Measurements from ENCODE around the gene ZNF777.
"Not testable (repeated sequence)": the region's sequence is repeated elsewhere in the genome, so short reads cannot be mapped to it uniquely, and the experiment has no call there.

Gene ZNF777

DNA sequence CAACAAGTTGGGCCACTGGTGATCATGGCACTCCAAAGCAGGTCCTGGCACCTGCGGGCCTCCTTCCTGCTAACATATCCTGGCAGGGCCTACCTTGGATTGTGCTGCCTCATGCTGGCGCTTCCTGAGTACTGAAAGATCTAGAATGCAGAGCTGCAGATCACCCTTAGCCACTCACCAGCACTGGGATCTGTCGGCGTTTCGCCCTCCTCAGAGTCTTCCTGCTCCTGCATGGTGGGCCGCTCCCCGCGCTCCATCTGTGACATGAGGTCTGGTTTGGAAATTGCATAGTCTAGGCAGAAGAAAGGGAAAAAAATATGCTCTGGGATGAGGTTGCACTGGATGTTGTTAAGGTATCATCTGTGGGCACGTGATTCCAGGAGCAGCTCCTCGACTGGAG, 10.0 kb downstream of the ZNF777 start:
- DNase-seq (ENCODE audit: low read depth): no peak

DNA sequence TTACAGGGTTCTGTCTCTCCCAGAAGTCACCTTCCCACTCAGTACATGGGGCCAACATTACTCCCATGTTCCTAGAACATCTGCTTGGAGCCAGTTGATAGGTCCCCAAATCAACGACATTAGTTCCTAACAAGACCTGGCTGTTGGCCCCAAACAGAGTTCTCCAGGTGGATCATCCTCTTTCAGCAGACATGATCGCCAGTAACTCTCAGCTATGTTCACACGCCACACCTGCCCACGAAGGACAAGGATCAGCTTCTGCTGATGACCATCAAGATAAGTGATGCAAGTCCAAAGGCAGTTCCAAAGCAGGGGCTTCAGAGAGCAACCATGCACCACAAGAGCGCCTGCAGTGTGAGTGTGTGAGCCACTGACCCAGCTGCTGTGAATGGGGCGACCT, 11.0 kb downstream of the ZNF777 start:
- no peak for DNase-seq (ENCODE audit: low read depth)

- no peak for DNase-seq (ENCODE audit: low read depth)
Measured at GRCh38 chr7:149448961-149449360, 11.9 kb downstream of the ZNF777 start.

DNA sequence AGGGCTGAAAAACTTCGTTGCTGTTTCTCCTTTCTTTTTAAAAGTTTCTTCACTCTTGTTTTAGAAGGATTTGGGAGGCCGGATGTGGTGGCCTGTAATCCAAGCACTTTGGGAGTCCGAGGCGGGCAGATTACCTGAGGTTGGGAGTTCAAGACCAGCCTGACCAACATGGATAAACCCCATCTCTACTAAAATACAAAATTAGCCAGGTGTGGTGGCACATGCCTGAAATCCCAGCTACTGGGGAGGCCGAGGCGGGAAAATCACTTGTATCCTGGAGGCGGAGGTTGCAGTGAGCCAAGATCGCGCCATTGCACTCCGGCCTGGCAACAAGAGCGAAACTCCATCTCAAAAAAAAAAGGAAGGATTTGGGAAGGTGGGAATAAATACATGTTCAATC, 14.8 kb downstream of the ZNF777 start:
- not testable (repeated sequence) for DNase-seq (ENCODE audit: low read depth)

- no peak for DNase-seq (ENCODE audit: low read depth)
Measured at GRCh38 chr7:149444287-149444686, 16.6 kb downstream of the ZNF777 start.

DNA sequence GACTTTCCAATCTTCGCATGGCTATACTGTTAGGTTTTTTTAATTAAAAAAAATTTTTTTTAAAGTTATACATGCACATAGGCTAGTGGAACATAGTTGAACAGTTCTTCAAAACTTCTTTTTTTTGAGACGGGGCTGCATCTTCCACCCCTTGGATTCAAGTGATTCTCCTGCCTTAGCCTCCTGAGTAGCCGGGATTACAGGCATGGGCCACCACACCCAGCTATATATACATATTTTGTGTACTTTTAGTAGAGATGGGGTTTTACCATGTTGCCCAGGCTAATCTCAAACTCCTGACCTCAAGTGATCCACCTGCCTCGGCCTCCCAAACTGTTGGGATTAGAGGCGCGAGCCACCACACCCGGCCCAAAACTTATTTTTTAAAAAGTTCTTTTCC, 17.3 kb downstream of the ZNF777 start:
- no peak for DNase-seq (ENCODE audit: low read depth)

- no peak for DNase-seq (ENCODE audit: low read depth)
Measured at GRCh38 chr7:149442924-149443323, 17.9 kb downstream of the ZNF777 start.

DNA sequence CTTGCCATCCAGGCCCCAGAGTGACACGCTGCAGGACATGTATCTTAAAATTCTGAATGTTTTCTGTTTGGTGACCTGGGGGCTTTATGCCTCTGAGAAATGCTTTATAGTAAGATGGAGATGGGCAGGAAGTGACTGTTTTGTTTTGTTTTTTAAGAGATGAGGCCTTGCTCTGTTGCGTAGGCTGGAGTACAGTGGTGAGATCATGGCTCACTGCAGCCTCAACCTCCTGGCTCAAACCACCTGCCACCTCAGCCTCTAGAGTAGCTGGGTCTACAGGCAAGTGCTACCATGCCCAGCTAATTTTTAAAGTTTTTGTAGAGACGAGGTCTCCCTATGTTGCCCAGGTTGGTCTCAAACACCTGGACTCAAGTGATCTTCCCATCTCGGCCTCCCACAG, 20.6 kb downstream of the ZNF777 start:
- peak; percentile 42 for DNase-seq (ENCODE audit: low read depth)

DNA sequence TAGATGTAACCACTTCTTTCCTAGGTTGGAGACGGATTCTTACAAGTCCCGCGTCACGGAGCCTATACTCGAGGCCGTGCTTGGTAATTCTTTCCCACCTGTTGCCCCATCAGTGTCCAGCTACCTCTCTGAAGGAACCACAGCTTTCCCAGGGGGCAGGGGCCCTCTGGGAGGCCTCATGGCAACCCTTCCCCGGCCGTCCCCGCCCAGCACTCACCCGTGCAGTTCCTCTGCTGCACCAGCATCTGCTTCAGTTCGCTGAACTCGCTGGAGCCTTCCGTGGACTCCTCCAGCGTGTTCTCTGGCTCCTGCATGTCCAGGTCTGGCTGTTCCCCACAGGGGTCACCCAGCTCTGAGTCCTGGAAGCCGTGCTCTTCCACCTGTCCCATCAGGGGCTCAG, 24.5 kb downstream of the ZNF777 start:
- no peak for DNase-seq (ENCODE audit: low read depth)

- DNase-seq (ENCODE audit: low read depth): no peak
Measured at GRCh38 chr7:149433124-149433523, 27.7 kb downstream of the ZNF777 start.

GRCh38 chr7:149432121-149432691, 28.7 kb downstream of the ZNF777 start:
- DNase-seq (ENCODE audit: low read depth): no peak

DNA sequence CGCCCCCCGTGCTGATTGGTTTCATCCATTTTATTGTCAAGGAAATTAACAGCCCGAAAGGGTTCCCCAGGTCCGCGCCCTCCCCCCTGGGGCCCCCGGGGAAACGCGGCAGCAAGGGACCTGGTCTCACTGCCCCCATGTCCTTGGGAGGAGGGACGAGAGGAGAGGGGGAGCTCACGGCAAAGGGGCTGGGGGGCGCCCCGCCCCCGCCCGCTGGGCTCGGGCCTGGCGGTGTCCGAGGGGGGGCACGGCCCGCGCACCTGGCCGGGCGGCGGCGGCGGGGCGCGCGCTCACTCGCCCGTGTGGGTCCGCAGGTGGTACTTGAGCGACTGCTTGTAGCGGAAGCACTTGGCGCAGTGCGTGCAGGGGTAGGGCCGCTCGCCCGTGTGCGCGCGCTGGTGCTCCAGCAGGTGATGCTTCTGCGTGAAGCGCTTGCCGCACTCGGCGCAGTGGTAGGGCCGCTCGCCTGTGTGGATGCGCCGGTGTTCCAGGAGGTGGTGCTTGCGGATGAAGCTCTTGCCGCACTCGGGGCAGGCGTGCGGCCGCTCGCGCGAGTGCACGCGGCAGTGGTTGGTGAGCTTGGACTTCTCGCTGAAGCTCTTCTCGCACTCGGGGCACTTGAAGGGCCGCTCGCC, 29.3 kb downstream of the ZNF777 start:
- no peak for DNase-seq (ENCODE audit: low read depth)

DNA sequence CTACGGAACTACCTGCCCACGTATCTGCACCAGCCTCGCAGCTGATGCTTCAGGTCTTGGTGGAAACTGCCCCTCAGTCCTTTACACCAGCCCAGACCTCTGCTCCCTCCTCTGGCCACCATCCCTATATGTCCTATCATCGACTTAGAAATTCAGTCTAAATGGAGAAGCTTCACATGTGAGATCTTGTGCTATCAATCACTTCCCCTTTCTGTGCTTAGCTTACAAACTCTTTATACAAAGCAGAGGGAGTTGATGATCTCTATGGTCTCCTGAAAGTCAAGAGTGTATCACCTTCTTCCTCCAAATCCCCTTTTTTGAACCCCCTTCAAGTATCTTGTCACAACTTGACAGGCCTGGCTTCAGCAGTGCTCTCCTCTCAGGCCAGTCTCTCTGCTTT, 30.7 kb downstream of the ZNF777 start:
- no peak for DNase-seq (ENCODE audit: low read depth)

DNA sequence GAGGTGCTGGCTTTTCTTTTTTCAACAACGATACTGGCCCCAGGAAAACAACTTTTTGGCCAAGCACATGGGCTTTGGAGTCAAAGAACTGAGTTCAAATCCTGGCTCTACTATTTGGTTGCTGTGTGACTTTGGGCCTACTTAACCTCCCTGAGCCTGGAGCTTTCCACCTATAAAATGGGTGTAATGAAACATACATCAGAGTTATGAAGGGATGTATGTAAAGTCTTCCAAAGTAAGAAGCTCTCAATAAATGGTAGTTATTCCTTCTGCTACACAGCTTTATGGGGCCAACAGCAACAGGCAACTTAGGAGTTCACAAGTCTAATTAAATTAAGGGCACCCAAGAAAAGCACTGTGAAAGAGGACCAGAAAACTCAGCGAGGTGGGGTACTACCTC, 33.0 kb downstream of the ZNF777 start:
- DNase-seq (ENCODE audit: low read depth): no peak

- no peak for DNase-seq (ENCODE audit: low read depth)
Measured at GRCh38 chr7:149427096-149427680, 33.7 kb downstream of the ZNF777 start.

GRCh38 chr7:149423449-149424110, 37.3 kb downstream of the ZNF777 start:
- DNase-seq (ENCODE audit: low read depth): no peak

GRCh38 chr7:149422914-149423301, 38.0 kb downstream of the ZNF777 start:
- no peak for DNase-seq (ENCODE audit: low read depth)

DNA sequence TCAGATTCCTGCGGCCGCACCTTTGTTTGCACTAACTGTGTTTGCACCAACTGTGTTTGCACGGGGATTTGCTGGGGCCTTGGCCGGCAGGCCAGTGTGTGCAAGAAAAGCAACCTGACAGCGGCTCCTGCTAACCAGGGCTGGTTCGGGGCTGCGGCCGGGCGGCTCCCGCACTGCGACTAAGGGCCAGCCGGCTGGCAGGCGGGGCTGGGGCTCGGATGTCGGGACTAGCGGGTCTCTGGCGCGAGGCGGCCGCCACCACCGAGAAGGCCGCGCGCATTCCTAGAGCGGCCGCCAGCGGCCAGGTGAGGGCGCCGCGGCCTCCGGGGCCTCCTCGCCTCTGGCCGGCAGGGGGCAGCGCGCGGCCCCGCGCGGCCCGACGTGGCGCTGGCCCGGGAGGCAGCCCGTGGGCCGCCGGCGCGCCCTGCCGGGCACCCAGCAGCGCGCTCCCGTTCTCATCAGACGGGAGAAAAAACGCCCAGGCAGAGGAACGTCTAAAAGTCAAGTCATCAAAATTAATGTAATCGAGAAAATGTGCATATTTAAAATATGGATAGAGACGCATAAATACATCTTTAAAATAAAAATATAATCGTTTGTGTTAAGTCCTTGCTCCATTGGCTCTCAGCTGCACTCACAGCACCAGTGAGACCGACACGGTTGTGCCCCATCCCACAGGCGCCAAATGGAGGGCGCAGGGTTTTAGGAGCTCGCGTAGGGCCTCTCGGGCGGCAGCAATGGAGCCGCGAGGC, 38.5 kb downstream of the ZNF777 start:
- peak; percentile 70 for DNase-seq (ENCODE audit: low read depth)

- no peak for DNase-seq (ENCODE audit: low read depth)
Measured at GRCh38 chr7:149420006-149420405, 40.9 kb downstream of the ZNF777 start.

- DNase-seq (ENCODE audit: low read depth): peak; percentile 59
Measured at GRCh38 chr7:149415391-149416071, 45.3 kb downstream of the ZNF777 start.

DNA sequence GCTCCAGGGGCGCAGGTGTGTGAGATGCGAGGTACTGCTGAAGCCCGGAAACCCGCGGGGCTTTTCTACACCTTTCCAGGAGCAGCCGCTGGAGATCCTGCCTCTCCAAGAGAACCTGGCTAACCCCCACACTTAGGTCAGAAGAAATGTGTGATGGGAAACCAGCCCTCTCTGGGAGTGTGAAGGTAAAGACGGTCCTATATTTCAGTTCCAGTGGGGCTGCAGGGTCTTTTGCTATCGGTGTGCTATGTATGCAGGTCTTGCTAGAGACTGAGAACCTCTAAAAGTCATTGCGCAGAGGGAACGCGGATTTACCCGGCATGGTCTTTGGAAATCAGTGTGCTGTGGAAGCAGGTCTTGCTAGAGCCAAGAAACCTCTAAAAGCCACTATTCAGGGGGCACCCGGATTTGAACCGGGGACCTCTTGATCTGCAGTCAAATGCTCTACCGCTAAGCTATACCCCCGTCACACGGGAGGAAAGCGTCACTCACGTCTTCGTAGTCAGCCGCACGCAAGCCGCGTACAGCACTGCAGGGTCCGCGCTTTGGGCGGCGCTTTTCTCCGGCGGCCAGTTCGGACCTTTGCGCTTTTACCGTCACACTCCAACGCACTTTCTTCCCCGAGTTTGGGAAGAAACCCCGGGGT, 46.0 kb downstream of the ZNF777 start:
- peak; percentile 96 for DNase-seq (ENCODE audit: low read depth)

GRCh38 chr7:149414171-149414570, 46.7 kb downstream of the ZNF777 start:
- DNase-seq (ENCODE audit: low read depth): no peak

Measured in iris pigment epithelial cell (primary cell).